Sigmoid colon (tissue), 4 donors: ENCODE results near the gene RNPS1.

Experiments used
- CTCF ChIP-seq, 4 experiments: fragments of 450-650 bp in 3 of 4; fragments of 200-600 bp in 1 of 4; IDR thresholded peaks; one replicate each; pipeline ENCODE4 v1.5.1; 2016 to 2019; ENCODE audit warnings: antibody characterized with exemption in 4 of 4, mild to moderate bottlenecking in 3 of 4, moderate library complexity in 2 of 4
- EP300 ChIP-seq, 4 donors: sonication (generic); formaldehyde crosslinking; IDR thresholded peaks; one replicate each; pipeline ENCODE4 v1.6.1; 2017; ENCODE audit warnings: antibody characterized with exemption in 4 of 4
- POLR2AphosphoS5 ChIP-seq, 4 donors: sonication (generic); formaldehyde crosslinking; IDR thresholded peaks; one replicate each; pipeline ENCODE4 v1.6.1; 2017; ENCODE audit warnings: antibody characterized with exemption in 4 of 4

- TF ChIP-seq CTCF (IDR thresholded peaks at IDR 0.05) (no peak), EP300 (IDR thresholded peaks at IDR 0.05) (no peak), POLR2AphosphoS5 (IDR thresholded peaks at IDR 0.05) (no peak)
These were observed 34.7 kb downstream of the RNPS1 start for GRCh38 chr16:2233046-2233775.
